ENCODE data around the gene RAPGEF2.

- TF ChIP-seq POLR2AphosphoS5 (IDR thresholded peaks at IDR 0.05; ENCODE audit: low read depth) (no peak), CTCF (conservative IDR thresholded peaks at IDR 0.05; ENCODE audit: low read depth in 2 of 2) (no peak), EZH2phosphoT487 (IDR thresholded peaks at IDR 0.05; ENCODE audit: unreplicated experiment) (no peak), JUNB (IDR thresholded peaks at IDR 0.05; ENCODE audit: unreplicated experiment) (no peak)
Observed at GRCh38 chr4:159352609-159353008, 249.7 kb downstream of the RAPGEF2 start.
